OCI-LY7 (cell line): Measurements from ENCODE around the gene KRT37. TPM values are rescaled to one million over a fixed set of nuclear protein-coding genes. Genes with fewer than 3 reads are reported as not detected.

Experiments used
- BruUV-seq: library from RNA; stranded (reverse); fragments of 400-500 nt; replicated peaks from 2 replicates; lab custom pipeline; 2021; lab: Mats Ljungman, UMichigan
- CTCF ChIA-PET: fragments of 300-600 bp; sonication (Branson Sonifier 250); formaldehyde crosslinking; loops from one replicate; lab custom pipeline; 2022; ENCODE audit warnings: antibody characterized with exemption; ENCODE audit not compliant: unreplicated experiment; lab: Charles Lee
- POLR2A ChIA-PET: fragments of 300-600 bp; sonication (Branson Sonifier 250); formaldehyde crosslinking; loops from one replicate; lab custom pipeline; 2022; ENCODE audit warnings: antibody characterized with exemption; lab: Charles Lee
- DNase-seq: peaks from one replicate; pipeline ENCODE4 v3.0.0-alpha.2; 2015; ENCODE audit warnings: low spot score
- H2AFZ ChIP-seq: fragments of 200-600 bp; sonication (generic), shearing (Covaris generic); 2 replicates; pipeline ENCODE4 v1.6.1; 2014; ENCODE audit warnings: mild to moderate bottlenecking, antibody characterized with exemption, low read length, moderate library complexity
- H3K27ac ChIP-seq: fragments of 200-600 bp; sonication (generic); 2 replicates; pipeline ENCODE4 v1.5.1; 2014; ENCODE audit warnings: mixed run types, low read depth, mild to moderate bottlenecking, moderate library complexity, low read length, inconsistent platforms; ENCODE audit not compliant: poor library complexity, severe bottlenecking
- H3K36me3 ChIP-seq: fragments of 200-600 bp; sonication (generic); 2 replicates; pipeline ENCODE4 v1.6.1; 2014; ENCODE audit warnings: mild to moderate bottlenecking, antibody characterized with exemption, low read length, moderate library complexity, mixed read lengths; ENCODE audit not compliant: insufficient read depth
- H3K4me1 ChIP-seq: fragments of 200-600 bp; sonication (generic); 2 replicates; pipeline ENCODE4 v1.5.1; 2014; ENCODE audit warnings: mild to moderate bottlenecking, low read length; ENCODE audit not compliant: insufficient read depth, poor library complexity, severe bottlenecking
- H3K4me2 ChIP-seq: fragments of 200-600 bp; sonication (generic); 2 replicates; pipeline ENCODE4 v1.6.1; 2014; ENCODE audit warnings: mild to moderate bottlenecking, low read length
- H3K4me3 ChIP-seq: fragments of 200-600 bp; sonication (generic); 2 replicates; pipeline ENCODE4 v1.5.1; 2014; ENCODE audit warnings: mild to moderate bottlenecking, low read depth, low read length; ENCODE audit not compliant: poor library complexity, severe bottlenecking
- H3K79me2 ChIP-seq: fragments of 200-600 bp; sonication (generic); 2 replicates; pipeline ENCODE4 v1.6.1; 2016; ENCODE audit warnings: low read depth, mild to moderate bottlenecking, low read length, moderate library complexity, mixed read lengths; ENCODE audit not compliant: insufficient read depth
- H3K9me2 ChIP-seq: fragments of 200-600 bp; sonication (generic); 2 replicates; pipeline ENCODE4 v1.6.1; 2016; ENCODE audit warnings: mild to moderate bottlenecking, low read length, mixed read lengths; ENCODE audit not compliant: insufficient read depth
- H3K9me3 ChIP-seq: fragments of 200-600 bp; sonication (generic); 2 replicates; pipeline ENCODE4 v1.6.1; 2014; ENCODE audit warnings: mild to moderate bottlenecking, mixed run types, low read length, mixed read lengths
- H4K20me1 ChIP-seq: fragments of 200-600 bp; sonication (generic); 2 replicates; pipeline ENCODE4 v1.6.1; 2014; ENCODE audit warnings: mild to moderate bottlenecking, antibody characterized with exemption, low read length, moderate library complexity, mixed read lengths; ENCODE audit not compliant: insufficient read depth
- EZH2phosphoT487 ChIP-seq: fragments of 200-600 bp; sonication (generic); IDR thresholded peaks from 2 replicates; pipeline ENCODE4 v1.6.1; 2018; ENCODE audit warnings: low read depth, borderline replicate concordance, mild to moderate bottlenecking, mixed run types, antibody characterized with exemption, low read length, moderate library complexity, mixed read lengths
- intact Hi-C: fragments of 100-400 bp; cut with micrococcal nuclease; formaldehyde crosslinking; loops from one replicate; pipeline ENCODE4 v1.10.0; 2022; ENCODE audit not compliant: unreplicated experiment
- total RNA-seq, 2 experiments: library from RNA; depleted of rRNA in 1 of 2; stranded (reverse); fragments of >200 nt in 1 of 2; shearing (Covaris generic) in 1 of 2; gene quantifications; 2 replicates each; pipeline ENCODE4 v1.2.3, GENCODE V29; 2014 to 2022
- TF ChIP-seq, protein P1 (sequence below): fragments of 200-600 bp; sonication (generic); conservative IDR thresholded peaks from 2 replicates; pipeline ENCODE4 v1.5.1; 2014; ENCODE audit warnings: mild to moderate bottlenecking, antibody characterized with exemption, low read length, moderate library complexity, mixed read lengths

Gene KRT37
- total RNA-seq, 2 experiments from 2014 or later: not detected

DNA sequence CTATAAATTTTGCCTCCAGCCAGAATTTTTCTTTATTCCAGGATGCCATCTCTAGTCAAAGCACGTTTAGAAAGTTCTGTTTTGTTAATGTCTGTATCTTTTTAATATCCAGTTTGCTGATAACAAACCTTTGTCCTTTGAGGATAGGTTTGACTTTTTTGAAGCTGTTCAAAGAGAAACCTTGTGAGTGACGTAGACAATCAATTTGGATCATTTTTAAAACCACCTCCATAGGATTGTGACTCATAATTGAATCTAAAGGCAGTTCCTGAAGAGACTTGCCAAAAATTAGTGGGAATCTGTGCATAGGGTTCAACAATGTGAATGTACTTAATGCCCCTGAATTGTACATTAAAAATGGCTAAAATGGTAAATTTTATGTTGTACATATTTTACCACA, 32.9 kb downstream of the KRT37 start:
- H3K4me1 ChIP-seq: no peaks in the 10 kb centered on the region
- H3K27ac ChIP-seq: no peak overlapping the region
- ChIA-PET CTCF (no interaction called here), POLR2A (no interaction called here)
- H3K79me2 ChIP-seq: no peaks in the 10 kb centered on the region
- peaks cover 3% of the 10 kb centered on the region; the same call in 1 of the 2 replicates for H3K9me3 ChIP-seq
- H3K4me2 ChIP-seq: no peak overlapping the region
- H2AFZ ChIP-seq: no peak overlapping the region
- H3K36me3 ChIP-seq: no peaks in the 10 kb centered on the region
- BruUV-seq: no TSS peak
- H3K4me3 ChIP-seq: no peak overlapping the region
- no peaks in the 10 kb centered on the region for H3K9me2 ChIP-seq
- DNase-seq: no peak
- H4K20me1 ChIP-seq: no peaks in the 10 kb centered on the region
- intact Hi-C loops: no loop called here
- TF ChIP-seq, protein P1, sequence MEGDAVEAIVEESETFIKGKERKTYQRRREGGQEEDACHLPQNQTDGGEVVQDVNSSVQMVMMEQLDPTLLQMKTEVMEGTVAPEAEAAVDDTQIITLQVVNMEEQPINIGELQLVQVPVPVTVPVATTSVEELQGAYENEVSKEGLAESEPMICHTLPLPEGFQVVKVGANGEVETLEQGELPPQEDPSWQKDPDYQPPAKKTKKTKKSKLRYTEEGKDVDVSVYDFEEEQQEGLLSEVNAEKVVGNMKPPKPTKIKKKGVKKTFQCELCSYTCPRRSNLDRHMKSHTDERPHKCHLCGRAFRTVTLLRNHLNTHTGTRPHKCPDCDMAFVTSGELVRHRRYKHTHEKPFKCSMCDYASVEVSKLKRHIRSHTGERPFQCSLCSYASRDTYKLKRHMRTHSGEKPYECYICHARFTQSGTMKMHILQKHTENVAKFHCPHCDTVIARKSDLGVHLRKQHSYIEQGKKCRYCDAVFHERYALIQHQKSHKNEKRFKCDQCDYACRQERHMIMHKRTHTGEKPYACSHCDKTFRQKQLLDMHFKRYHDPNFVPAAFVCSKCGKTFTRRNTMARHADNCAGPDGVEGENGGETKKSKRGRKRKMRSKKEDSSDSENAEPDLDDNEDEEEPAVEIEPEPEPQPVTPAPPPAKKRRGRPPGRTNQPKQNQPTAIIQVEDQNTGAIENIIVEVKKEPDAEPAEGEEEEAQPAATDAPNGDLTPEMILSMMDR: no peak
- no peak for TF ChIP-seq EZH2phosphoT487

DNA sequence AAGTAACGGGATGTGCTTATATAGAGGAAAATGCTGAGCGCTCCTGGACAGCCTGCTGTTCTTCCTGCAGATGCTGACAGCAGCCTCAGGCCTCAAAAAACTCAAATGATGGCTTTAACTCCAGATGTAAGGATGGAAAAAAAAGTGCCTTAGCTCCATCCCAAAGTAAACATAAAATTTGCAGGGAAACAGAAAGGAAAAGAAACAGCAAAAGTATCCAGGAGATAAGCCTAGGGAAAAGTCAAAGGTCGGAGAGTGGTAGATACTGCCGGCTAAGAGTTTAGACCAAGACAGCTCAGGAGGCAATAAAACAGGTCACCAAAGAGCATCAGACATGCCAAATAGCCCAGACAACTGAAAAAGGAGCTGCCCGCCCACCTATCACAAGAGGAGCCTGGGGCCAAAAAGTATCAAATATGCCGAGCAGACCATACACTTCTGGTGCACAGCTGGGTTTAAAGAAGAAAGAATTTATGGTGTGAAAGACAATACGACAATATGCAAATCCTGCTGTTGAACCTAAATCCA, 33.9 kb downstream of the KRT37 start:
- POLR2A ChIA-PET: interaction anchor here (0.6 to 0.9 kb wide), 3 partner anchors 23 to 469 kb away, joined by 3 to 6 read pairs (median 6); no protein-coding TSS in a partner anchor
- Histone ChIP-seq H3K36me3 (no peaks in the 10 kb centered on the region), H3K4me1 (no peaks in the 10 kb centered on the region), H4K20me1 (no peaks in the 10 kb centered on the region), H3K9me3 (peaks cover 9% of the 10 kb centered on the region; the same call in 1 of the 2 replicates), H3K4me3 (no peak overlapping the region), H3K27ac (no peak overlapping the region), H2AFZ (no peak overlapping the region), H3K79me2 (no peaks in the 10 kb centered on the region), H3K4me2 (no peak overlapping the region), H3K9me2 (no peaks in the 10 kb centered on the region)
- CTCF ChIA-PET: no interaction called here
- BruUV-seq: no TSS peak
- intact Hi-C loops: no loop called here
- no peak for DNase-seq
- TF ChIP-seq, protein P1: no peak
- no peak for TF ChIP-seq EZH2phosphoT487

DNA sequence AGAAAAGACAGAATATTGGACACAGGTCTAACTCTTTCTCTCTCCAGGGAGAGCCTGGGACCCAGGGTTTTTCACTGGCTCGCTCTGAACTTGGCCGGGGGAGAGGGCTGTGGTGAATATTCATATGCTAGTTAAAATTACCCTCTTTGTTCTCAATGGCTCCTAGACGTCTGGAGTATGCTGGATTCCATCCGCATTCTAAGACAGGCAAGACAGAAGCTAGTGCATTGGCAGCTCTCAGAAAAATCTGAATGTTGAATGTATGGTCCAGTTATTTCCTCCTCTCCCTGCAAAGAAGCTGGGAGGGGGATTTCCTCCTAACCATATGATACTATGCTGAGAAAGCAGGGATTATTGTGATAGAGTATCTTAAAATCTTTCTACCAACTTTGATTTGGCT, 36.7 kb downstream of the KRT37 start:
- no peak overlapping the region for H3K27ac ChIP-seq
- no peaks in the 10 kb centered on the region for H4K20me1 ChIP-seq
- no peak overlapping the region for H2AFZ ChIP-seq
- H3K36me3 ChIP-seq: no peaks in the 10 kb centered on the region
- no peaks in the 10 kb centered on the region for H3K9me2 ChIP-seq
- peaks cover 9% of the 10 kb centered on the region; the same call in 1 of the 2 replicates for H3K9me3 ChIP-seq
- no peak overlapping the region for H3K4me2 ChIP-seq
- ChIA-PET POLR2A (interaction anchor here (0.8 kb wide), 1 partner anchor 10 kb away, joined by 3 read pairs; no protein-coding TSS in a partner anchor), CTCF (no interaction called here)
- H3K4me1 ChIP-seq: no peaks in the 10 kb centered on the region
- TF ChIP-seq EZH2phosphoT487: no peak
- TF ChIP-seq, protein P1: no peak
- intact Hi-C loops: no loop called here
- no TSS peak for BruUV-seq
- H3K79me2 ChIP-seq: no peaks in the 10 kb centered on the region
- DNase-seq: no peak
- H3K4me3 ChIP-seq: no peak overlapping the region
